CD4-positive, alpha-beta T cell (primary cell): ENCODE measurements around the gene PPCS. TPM values are rescaled to one million over a fixed set of nuclear protein-coding genes. Genes with fewer than 3 reads are reported as not detected.
"Not testable (repeated sequence)": the region's sequence is repeated elsewhere in the genome, so short reads cannot be mapped to it uniquely, and the experiment has no call there.

Experiments
- ATAC-seq: fragments of 200-7000 bp; cut with Tn5 transposase; one replicate; pipeline ENCODE4 v1.10.0; 2022; ENCODE audit warnings: mild to moderate bottlenecking; ENCODE audit not compliant: poor library complexity
- CTCF ChIA-PET: fragments of 350-600 bp; sonication (Branson Sonifier 250); formaldehyde crosslinking; loops from one replicate; lab custom pipeline; 2021; ENCODE audit warnings: antibody characterized with exemption, inconsistent platforms; lab: Charles Lee
- POLR2A ChIA-PET: fragments of 350-600 bp; sonication (Branson Sonifier 250); formaldehyde crosslinking; loops from one replicate; lab custom pipeline; 2021; ENCODE audit warnings: antibody characterized with exemption, inconsistent platforms; lab: Charles Lee
- DNase-seq, 14 experiments: peaks; one replicate each; pipeline ENCODE4 v3.0.0-alpha.2; 2013 to 2020; ENCODE audit warnings: mixed read lengths in 2 of 14
- H3K27ac ChIP-seq, 2 donors: one replicate each; pipeline versions ENCODE4 v1.5.1 to v1.7.0; 2013; ENCODE audit warnings: low read length in 2 of 2, low read depth in 1 of 2, mild to moderate bottlenecking in 1 of 2
- H3K27me3 ChIP-seq, 2 experiments: 1 replicate in 1 of 2; 2 replicates in 1 of 2; pipeline versions ENCODE4 v1.6.1 to v1.7.0; 2013; ENCODE audit warnings: low read length in 2 of 2, control low read depth in 1 of 2, mild to moderate bottlenecking in 1 of 2, moderate library complexity in 1 of 2; ENCODE audit not compliant: insufficient read depth in 2 of 2, control insufficient read depth in 1 of 2
- H3K36me3 ChIP-seq: one replicate; pipeline ENCODE4 v1.6.1; 2013; ENCODE audit warnings: low read length, control low read depth; ENCODE audit not compliant: insufficient read depth
- H3K4me1 ChIP-seq: one replicate; pipeline ENCODE4 v1.6.1; 2013; ENCODE audit warnings: low read length, control low read depth; ENCODE audit not compliant: insufficient read depth
- H3K4me3 ChIP-seq: one replicate; pipeline ENCODE4 v1.5.1; 2013; ENCODE audit warnings: mild to moderate bottlenecking, low read length, moderate library complexity
- H3K9me3 ChIP-seq, 2 experiments: 1 replicate in 1 of 2; 2 replicates in 1 of 2; pipeline versions ENCODE4 v1.6.1 to v1.7.0; 2013; ENCODE audit warnings: low read length in 2 of 2, mild to moderate bottlenecking in 2 of 2, control low read depth in 1 of 2, moderate library complexity in 1 of 2; ENCODE audit not compliant: control insufficient read depth in 1 of 2, insufficient read depth in 1 of 2
- H3K27ac Mint-ChIP-seq: one replicate; pipeline ENCODE4 v1.8.0; 2020; ENCODE audit warnings: mixed read lengths
- H3K27me3 Mint-ChIP-seq: one replicate; pipeline ENCODE4 v1.8.0; 2021; ENCODE audit warnings: mixed read lengths
- H3K36me3 Mint-ChIP-seq: one replicate; pipeline ENCODE4 v1.8.0; 2021; ENCODE audit warnings: low read depth, mixed read lengths
- H3K4me1 Mint-ChIP-seq: one replicate; pipeline ENCODE4 v1.8.0; 2021; ENCODE audit warnings: low read depth, mixed read lengths
- H3K4me3 Mint-ChIP-seq: one replicate; pipeline ENCODE4 v1.8.0; 2020; ENCODE audit warnings: mild to moderate bottlenecking, mixed read lengths
- H3K9me3 Mint-ChIP-seq: one replicate; pipeline ENCODE4 v1.8.0; 2020; ENCODE audit warnings: mixed read lengths
- intact Hi-C, 2 experiments: fragments of 100-400 bp; cut with DNase I in 1 of 2; cut with micrococcal nuclease in 1 of 2; formaldehyde crosslinking; loops; one replicate each; pipeline versions ENCODE4 v1.15.1 to v1.9.0; 2023 to 2025; cut with DNase I, micrococcal nuclease
- total RNA-seq, 174 experiments: library from RNA in 2 of 174; stranded (reverse) in 2 of 174; gene quantifications; one replicate each; pipeline ENCODE4 v1.2.3 and lab custom pipeline; 2021 to 2026
- TF ChIP-seq, protein P1 (sequence below): fragments of 200-600 bp; IDR thresholded peaks from one replicate; pipeline ENCODE4 v1.8.0; 2022; ENCODE audit warnings: antibody characterized with exemption, mild to moderate bottlenecking

PPCS gene
- total RNA-seq, 2 experiments from 2014 or later = 39.7 to 40.4 TPM

DNA sequence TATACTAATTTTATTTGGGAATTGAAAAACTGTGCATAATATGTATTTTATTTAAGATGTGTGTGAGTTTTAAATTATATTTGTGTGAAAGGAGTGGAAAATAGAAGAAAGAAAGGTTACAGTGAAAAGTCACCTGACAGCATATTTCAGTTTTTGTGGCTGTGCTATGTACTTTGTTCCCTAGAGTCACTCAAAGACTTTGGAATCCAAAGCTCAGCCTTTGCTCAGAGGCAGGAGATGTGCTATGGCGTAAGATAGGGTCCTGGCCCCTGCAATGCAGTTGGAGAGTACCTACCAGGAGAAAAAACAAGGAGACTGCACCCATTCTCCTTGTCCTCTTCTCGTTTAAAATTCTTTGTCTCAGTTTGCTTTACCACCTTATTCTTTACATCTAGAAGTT is 9.7 kb downstream of the PPCS start:
- CTCF ChIA-PET = no interaction called here
- intact Hi-C loops = loop anchor here in 1 of 2 experiments (10.0 kb wide), 1 partner anchor 379 kb away; the partner anchor contains the start of gene ZNF691
- H3K36me3 Mint-ChIP-seq = peaks cover 12% of the 10 kb centered on the region

GRCh38 chr1:42469727-42470126 is 13.4 kb downstream of the PPCS start:
- TF ChIP-seq, protein P1, sequence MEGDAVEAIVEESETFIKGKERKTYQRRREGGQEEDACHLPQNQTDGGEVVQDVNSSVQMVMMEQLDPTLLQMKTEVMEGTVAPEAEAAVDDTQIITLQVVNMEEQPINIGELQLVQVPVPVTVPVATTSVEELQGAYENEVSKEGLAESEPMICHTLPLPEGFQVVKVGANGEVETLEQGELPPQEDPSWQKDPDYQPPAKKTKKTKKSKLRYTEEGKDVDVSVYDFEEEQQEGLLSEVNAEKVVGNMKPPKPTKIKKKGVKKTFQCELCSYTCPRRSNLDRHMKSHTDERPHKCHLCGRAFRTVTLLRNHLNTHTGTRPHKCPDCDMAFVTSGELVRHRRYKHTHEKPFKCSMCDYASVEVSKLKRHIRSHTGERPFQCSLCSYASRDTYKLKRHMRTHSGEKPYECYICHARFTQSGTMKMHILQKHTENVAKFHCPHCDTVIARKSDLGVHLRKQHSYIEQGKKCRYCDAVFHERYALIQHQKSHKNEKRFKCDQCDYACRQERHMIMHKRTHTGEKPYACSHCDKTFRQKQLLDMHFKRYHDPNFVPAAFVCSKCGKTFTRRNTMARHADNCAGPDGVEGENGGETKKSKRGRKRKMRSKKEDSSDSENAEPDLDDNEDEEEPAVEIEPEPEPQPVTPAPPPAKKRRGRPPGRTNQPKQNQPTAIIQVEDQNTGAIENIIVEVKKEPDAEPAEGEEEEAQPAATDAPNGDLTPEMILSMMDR = no peak
- Mint-ChIP-seq H3K9me3 (no peaks in the 10 kb centered on the region), H3K4me1 (no peaks in the 10 kb centered on the region), H3K27me3 (peaks cover 4% of the 10 kb centered on the region), H3K27ac (no peak overlapping the region), H3K4me3 (no peak overlapping the region), H3K36me3 (no peaks in the 10 kb centered on the region)
- Histone ChIP-seq H3K4me3 (no peak overlapping the region), H3K4me1 (no peaks in the 10 kb centered on the region), H3K36me3 (no peaks in the 10 kb centered on the region), H3K27ac (no peak overlapping the region), H3K9me3 (no peaks in the 10 kb centered on the region), H3K27me3 (no peaks in the 10 kb centered on the region)
- CTCF ChIA-PET = no interaction called here
- ATAC-seq (no peak), DNase-seq (no peak)
- intact Hi-C loops = loop anchor here in 1 of 2 experiments (10.0 kb wide), 1 partner anchor 375 kb away; the partner anchor contains the start of gene ZNF691
- POLR2A ChIA-PET = interaction anchor here (0.6 kb wide), 1 partner anchor 68 kb away, joined by 3 read pairs; no protein-coding TSS in a partner anchor

More for the DNA sequence above, 9.7 kb downstream of the PPCS start:
- peaks cover 25% of the 10 kb centered on the region for H3K4me1 Mint-ChIP-seq
- peaks cover 4% of the 10 kb centered on the region for H3K27me3 Mint-ChIP-seq
- no peak overlapping the region for H3K4me3 Mint-ChIP-seq
- Histone ChIP-seq H3K9me3 (no peaks in the 10 kb centered on the region), H3K4me1 (peaks cover 14% of the 10 kb centered on the region), H3K36me3 (peaks cover 10% of the 10 kb centered on the region), H3K27ac (no peak overlapping the region), H3K27me3 (no peaks in the 10 kb centered on the region), H3K4me3 (no peak overlapping the region)
- ATAC-seq (no peak), DNase-seq (no peak)
- TF ChIP-seq, protein P1 = no peak
- POLR2A ChIA-PET = no interaction called here
- no peak overlapping the region for H3K27ac Mint-ChIP-seq
- no peaks in the 10 kb centered on the region for H3K9me3 Mint-ChIP-seq

- POLR2A ChIA-PET = no interaction called here
- intact Hi-C loops = no loop called here
- H3K27me3 Mint-ChIP-seq = no peaks in the 10 kb centered on the region
- Histone ChIP-seq H3K27me3 (no peaks in the 10 kb centered on the region), H3K4me3 (no peak overlapping the region), H3K36me3 (no peaks in the 10 kb centered on the region), H3K9me3 (no peaks in the 10 kb centered on the region), H3K4me1 (no peaks in the 10 kb centered on the region), H3K27ac (no peak overlapping the region)
- no peaks in the 10 kb centered on the region for H3K4me1 Mint-ChIP-seq
- no peak overlapping the region for H3K4me3 Mint-ChIP-seq
- TF ChIP-seq, protein P1 = no peak
- no peaks in the 10 kb centered on the region for H3K36me3 Mint-ChIP-seq
- H3K9me3 Mint-ChIP-seq = no peaks in the 10 kb centered on the region
- no peak for ATAC-seq
- DNase-seq = no peak
- CTCF ChIA-PET = interaction anchor here (0.6 kb wide), 1 partner anchor 32 kb away, joined by 3 read pairs; no protein-coding TSS in a partner anchor
- H3K27ac Mint-ChIP-seq = no peak overlapping the region
Measured at GRCh38 chr1:42476605-42477004, 20.3 kb downstream of the PPCS start.

- H3K4me1 Mint-ChIP-seq, H3K4me3 Mint-ChIP-seq, H3K9me3 Mint-ChIP-seq, H3K36me3 Mint-ChIP-seq, H3K27me3 Mint-ChIP-seq, intact Hi-C loops, H3K36me3 ChIP-seq, POLR2A ChIA-PET, ATAC-seq, CTCF ChIA-PET, H3K27ac ChIP-seq, H3K4me3 ChIP-seq, H3K9me3 ChIP-seq, DNase-seq, H3K27ac Mint-ChIP-seq, H3K27me3 ChIP-seq, H3K4me1 ChIP-seq: not testable (repeated sequence)
Measured at GRCh38 chr1:42477354-42477753, 21.0 kb downstream of the PPCS start.
